GM23338 (cell line): ENCODE data around the gene IL18R1. TPM values are rescaled to one million over a fixed set of nuclear protein-coding genes. Genes with fewer than 3 reads are reported as not detected.

Experiments
- ATAC-seq: fragments of 200-7000 bp; cut with Tn5 transposase; 3 replicates; pipeline ENCODE4 v1.9.1; 2020
- DNase-seq: peaks from one replicate; pipeline ENCODE4 v3.0.0-alpha.2; 2015; ENCODE audit warnings: low spot score
- H2AFZ ChIP-seq: fragments of 200-600 bp; sonication (generic); 2 replicates; pipeline ENCODE4 v1.8.0; 2016; ENCODE audit warnings: antibody characterized with exemption, mild to moderate bottlenecking, moderate library complexity
- H3F3A ChIP-seq: fragments of 200-600 bp; sonication (generic); replicated peaks from 2 replicates; pipeline ENCODE4 v1.8.0; 2017; ENCODE audit warnings: antibody characterized with exemption, mixed run types, low read depth
- H3K27ac ChIP-seq: fragments of 200-600 bp; sonication (generic); 2 replicates; pipeline ENCODE4 v1.6.1; 2016; ENCODE audit warnings: low read depth
- H3K27me3 ChIP-seq: fragments of 200-600 bp; sonication (generic); 2 replicates; pipeline ENCODE4 v1.8.0; 2016; ENCODE audit warnings: mild to moderate bottlenecking, mixed run types, moderate library complexity; ENCODE audit not compliant: insufficient read depth
- H3K36me3 ChIP-seq: fragments of 200-600 bp; sonication (generic); 2 replicates; pipeline ENCODE4 v1.8.0; 2016; ENCODE audit warnings: mild to moderate bottlenecking; ENCODE audit not compliant: insufficient read depth
- H3K4me1 ChIP-seq: fragments of 200-600 bp; sonication (generic); 2 replicates; pipeline ENCODE4 v1.8.0; 2016; ENCODE audit warnings: mild to moderate bottlenecking, moderate library complexity; ENCODE audit not compliant: insufficient read depth
- H3K4me2 ChIP-seq: fragments of 200-600 bp; sonication (generic); 2 replicates; pipeline ENCODE4 v1.7.1; 2017; ENCODE audit warnings: mixed run types
- H3K4me3 ChIP-seq: fragments of 200-600 bp; sonication (generic); 2 replicates; pipeline ENCODE4 v1.6.1; 2016; ENCODE audit warnings: mixed run types
- H3K79me2 ChIP-seq: fragments of 200-600 bp; sonication (generic); replicated peaks from 2 replicates; pipeline ENCODE4 v1.8.0; 2017; ENCODE audit warnings: mild to moderate bottlenecking; ENCODE audit not compliant: insufficient read depth
- H3K9me2 ChIP-seq: fragments of 200-600 bp; sonication (generic); 2 replicates; pipeline ENCODE4 v1.8.0; 2017; ENCODE audit not compliant: insufficient read depth
- H4K20me1 ChIP-seq: fragments of 200-600 bp; sonication (generic); replicated peaks from 2 replicates; pipeline ENCODE4 v1.8.0; 2017; ENCODE audit warnings: mild to moderate bottlenecking; ENCODE audit not compliant: insufficient read depth
- H3K27ac Mint-ChIP-seq: 2 replicates; pipeline ENCODE4 v1.8.0; 2020; ENCODE audit warnings: inconsistent platforms, mild to moderate bottlenecking, moderate library complexity, mixed read lengths
- H3K27me3 Mint-ChIP-seq: 3 replicates; pipeline ENCODE4 v1.8.0; 2022; ENCODE audit warnings: low read depth, mild to moderate bottlenecking, moderate library complexity, mixed read lengths, inconsistent platforms; ENCODE audit not compliant: insufficient read depth, poor library complexity
- H3K36me3 Mint-ChIP-seq: 3 replicates; pipeline ENCODE4 v1.8.0; 2021; ENCODE audit warnings: low read depth, mild to moderate bottlenecking, inconsistent platforms, moderate library complexity, mixed read lengths
- H3K4me1 Mint-ChIP-seq: 3 replicates; pipeline ENCODE4 v1.8.0; 2020; ENCODE audit warnings: mild to moderate bottlenecking, inconsistent platforms, mixed read lengths
- H3K4me3 Mint-ChIP-seq: 3 replicates; pipeline ENCODE4 v1.8.0; 2021; ENCODE audit warnings: moderate library complexity, mild to moderate bottlenecking, inconsistent platforms, mixed read lengths
- H3K9me3 Mint-ChIP-seq: 3 replicates; pipeline ENCODE4 v1.8.0; 2020; ENCODE audit warnings: moderate library complexity, mild to moderate bottlenecking, inconsistent platforms, mixed read lengths
- CREB1 ChIP-seq: fragments of 250-450 bp; sonication (Bioruptor Pico); IDR thresholded peaks from 2 replicates; pipeline ENCODE4 v1.5.0; 2020; ENCODE audit warnings: low read depth, mild to moderate bottlenecking, moderate library complexity
- EZH2 ChIP-seq: fragments of 200-600 bp; sonication (generic); IDR thresholded peaks from one replicate; pipeline ENCODE4 v1.8.0; 2017; ENCODE audit warnings: antibody characterized with exemption, mild to moderate bottlenecking, low read depth; ENCODE audit not compliant: unreplicated experiment
- EZH2phosphoT487 ChIP-seq: fragments of 200-600 bp; sonication (generic); IDR thresholded peaks from one replicate; pipeline ENCODE4 v1.8.1; 2018; ENCODE audit warnings: antibody characterized with exemption; ENCODE audit not compliant: unreplicated experiment
- NANOG ChIP-seq: IDR thresholded peaks from 2 replicates; pipeline ENCODE4 v1.6.1; 2016; ENCODE audit warnings: antibody characterized with exemption, borderline replicate concordance
- POLR2AphosphoS5 ChIP-seq: IDR thresholded peaks from 2 replicates; pipeline ENCODE4 v1.6.1; 2016; ENCODE audit warnings: antibody characterized with exemption, low read depth
- REST ChIP-seq: IDR thresholded peaks from one replicate; pipeline ENCODE4 v1.6.1; 2018; ENCODE audit warnings: antibody characterized with exemption; ENCODE audit not compliant: unreplicated experiment
- STAT1 ChIP-seq: IDR thresholded peaks from one replicate; pipeline ENCODE4 v1.6.1; 2016; ENCODE audit warnings: antibody characterized with exemption; ENCODE audit not compliant: unreplicated experiment
- ZNF114 ChIP-seq: fragments of 250-450 bp; sonication (Bioruptor Pico); IDR thresholded peaks from 2 replicates; pipeline ENCODE4 v1.5.0; 2020; ENCODE audit warnings: mild to moderate bottlenecking, moderate library complexity
- ZNF331 ChIP-seq: fragments of 250-450 bp; sonication (Bioruptor Pico); IDR thresholded peaks from 2 replicates; pipeline ENCODE4 v1.5.0; 2020; ENCODE audit warnings: low read depth, mild to moderate bottlenecking, moderate library complexity
- polyA plus RNA-seq: library from polyadenylated mRNA; unstranded; fragments of >200 nt; fragmentation: Nextera tagmentation; extraction: Ambion mirVana; gene quantifications from 2 replicates; pipeline ENCODE4 v1.2.1, GENCODE V29; 2016
- total RNA-seq: library from RNA; depleted of rRNA; stranded (reverse); fragments of >200 nt; shearing (Covaris generic); gene quantifications from 2 replicates; pipeline ENCODE4 v1.2.3, GENCODE V29; 2014
- TF ChIP-seq, protein P1 (sequence below): IDR thresholded peaks from 2 replicates; pipeline ENCODE4 v1.6.1; 2016; ENCODE audit warnings: antibody characterized with exemption
- TF ChIP-seq, protein P2 (sequence below): fragments of 250-450 bp; sonication (Bioruptor Pico); IDR thresholded peaks from 2 replicates; pipeline ENCODE4 v1.5.0; 2020; ENCODE audit warnings: mild to moderate bottlenecking, moderate library complexity

Gene IL18R1
- total and polyA plus RNA-seq, 2 experiments from 2014 or later: 0.17 to 0.39 TPM

GRCh38 chr2:102331311-102331980 lies 24.1 kb upstream of the IL18R1 start:
- no peaks in the 10 kb centered on the region for H3K4me1 ChIP-seq
- TF ChIP-seq POLR2AphosphoS5: no peak
- no peak for TF ChIP-seq ZNF331 (CRISPR knock-in tag)
- no peaks in the 10 kb centered on the region for H3K27me3 ChIP-seq
- H3K4me3 ChIP-seq: no peak overlapping the region
- Mint-ChIP-seq H3K36me3 (no peaks in the 10 kb centered on the region), H3K27me3 (no peaks in the 10 kb centered on the region), H3K4me1 (no peaks in the 10 kb centered on the region), H3K27ac (no peak overlapping the region), H3K9me3 (peaks cover 12% of the 10 kb centered on the region; the same call in 2 of the 3 replicates), H3K4me3 (no peak overlapping the region)
- no peak overlapping the region for H2AFZ ChIP-seq
- no peaks in the 10 kb centered on the region for H4K20me1 ChIP-seq
- H3K9me2 ChIP-seq: no peaks in the 10 kb centered on the region; the same call in 1 of the 2 replicates
- H3K27ac ChIP-seq: no peak overlapping the region
- DNase-seq (no peak), ATAC-seq (no peak)
- no peaks in the 10 kb centered on the region for H3K36me3 ChIP-seq
- H3F3A ChIP-seq: no peaks in the 10 kb centered on the region
- no peak overlapping the region for H3K4me2 ChIP-seq
- no peaks in the 10 kb centered on the region for H3K79me2 ChIP-seq

DNA sequence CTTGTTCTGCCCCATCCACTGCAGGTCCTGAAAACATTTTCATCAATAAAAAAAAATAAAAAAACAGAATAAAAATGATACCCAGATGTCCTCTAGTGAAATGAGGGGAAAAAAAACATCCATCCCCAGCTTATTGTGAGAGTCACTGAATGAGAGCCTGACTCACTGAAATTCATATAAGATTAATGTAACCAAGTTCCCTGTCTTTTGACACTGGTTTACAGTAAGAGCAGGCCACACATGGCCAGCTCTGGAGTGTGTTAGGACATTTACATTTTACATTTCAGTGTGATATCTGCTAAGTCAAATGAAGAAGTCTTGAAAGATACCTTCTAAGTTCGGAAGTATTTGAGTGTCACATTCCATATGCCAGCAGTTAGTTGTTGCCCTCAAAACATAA lies 21.1 kb upstream of the IL18R1 start:
- Mint-ChIP-seq H3K36me3 (no peaks in the 10 kb centered on the region), H3K9me3 (0 out of 3 replicates have a peak, but pooled peaks cover 5% of the 10 kb centered on the region), H3K27me3 (no peaks in the 10 kb centered on the region), H3K27ac (no peak overlapping the region), H3K4me1 (no peaks in the 10 kb centered on the region), H3K4me3 (no peak overlapping the region)
- Histone ChIP-seq H3K36me3 (no peaks in the 10 kb centered on the region), H2AFZ (no peak overlapping the region), H3K27ac (no peak overlapping the region), H3K9me2 (no peaks in the 10 kb centered on the region; the same call in 1 of the 2 replicates), H3F3A (no peaks in the 10 kb centered on the region), H3K4me1 (no peaks in the 10 kb centered on the region), H3K27me3 (no peaks in the 10 kb centered on the region), H3K79me2 (no peaks in the 10 kb centered on the region), H3K4me2 (no peak overlapping the region), H3K4me3 (no peak overlapping the region), H4K20me1 (no peaks in the 10 kb centered on the region)
- no peak for DNase-seq
- no peak for ATAC-seq
- TF ChIP-seq REST: no peak
- no peak for TF ChIP-seq POLR2AphosphoS5
- TF ChIP-seq, protein P1, sequence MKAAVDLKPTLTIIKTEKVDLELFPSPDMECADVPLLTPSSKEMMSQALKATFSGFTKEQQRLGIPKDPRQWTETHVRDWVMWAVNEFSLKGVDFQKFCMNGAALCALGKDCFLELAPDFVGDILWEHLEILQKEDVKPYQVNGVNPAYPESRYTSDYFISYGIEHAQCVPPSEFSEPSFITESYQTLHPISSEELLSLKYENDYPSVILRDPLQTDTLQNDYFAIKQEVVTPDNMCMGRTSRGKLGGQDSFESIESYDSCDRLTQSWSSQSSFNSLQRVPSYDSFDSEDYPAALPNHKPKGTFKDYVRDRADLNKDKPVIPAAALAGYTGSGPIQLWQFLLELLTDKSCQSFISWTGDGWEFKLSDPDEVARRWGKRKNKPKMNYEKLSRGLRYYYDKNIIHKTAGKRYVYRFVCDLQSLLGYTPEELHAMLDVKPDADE: no peak
- TF ChIP-seq STAT1: no peak
- no peak for TF ChIP-seq EZH2phosphoT487
- TF ChIP-seq NANOG: no peak
- no peak for TF ChIP-seq ZNF114 (CRISPR knock-in tag)
- no peak for TF ChIP-seq EZH2
- TF ChIP-seq, protein P2, sequence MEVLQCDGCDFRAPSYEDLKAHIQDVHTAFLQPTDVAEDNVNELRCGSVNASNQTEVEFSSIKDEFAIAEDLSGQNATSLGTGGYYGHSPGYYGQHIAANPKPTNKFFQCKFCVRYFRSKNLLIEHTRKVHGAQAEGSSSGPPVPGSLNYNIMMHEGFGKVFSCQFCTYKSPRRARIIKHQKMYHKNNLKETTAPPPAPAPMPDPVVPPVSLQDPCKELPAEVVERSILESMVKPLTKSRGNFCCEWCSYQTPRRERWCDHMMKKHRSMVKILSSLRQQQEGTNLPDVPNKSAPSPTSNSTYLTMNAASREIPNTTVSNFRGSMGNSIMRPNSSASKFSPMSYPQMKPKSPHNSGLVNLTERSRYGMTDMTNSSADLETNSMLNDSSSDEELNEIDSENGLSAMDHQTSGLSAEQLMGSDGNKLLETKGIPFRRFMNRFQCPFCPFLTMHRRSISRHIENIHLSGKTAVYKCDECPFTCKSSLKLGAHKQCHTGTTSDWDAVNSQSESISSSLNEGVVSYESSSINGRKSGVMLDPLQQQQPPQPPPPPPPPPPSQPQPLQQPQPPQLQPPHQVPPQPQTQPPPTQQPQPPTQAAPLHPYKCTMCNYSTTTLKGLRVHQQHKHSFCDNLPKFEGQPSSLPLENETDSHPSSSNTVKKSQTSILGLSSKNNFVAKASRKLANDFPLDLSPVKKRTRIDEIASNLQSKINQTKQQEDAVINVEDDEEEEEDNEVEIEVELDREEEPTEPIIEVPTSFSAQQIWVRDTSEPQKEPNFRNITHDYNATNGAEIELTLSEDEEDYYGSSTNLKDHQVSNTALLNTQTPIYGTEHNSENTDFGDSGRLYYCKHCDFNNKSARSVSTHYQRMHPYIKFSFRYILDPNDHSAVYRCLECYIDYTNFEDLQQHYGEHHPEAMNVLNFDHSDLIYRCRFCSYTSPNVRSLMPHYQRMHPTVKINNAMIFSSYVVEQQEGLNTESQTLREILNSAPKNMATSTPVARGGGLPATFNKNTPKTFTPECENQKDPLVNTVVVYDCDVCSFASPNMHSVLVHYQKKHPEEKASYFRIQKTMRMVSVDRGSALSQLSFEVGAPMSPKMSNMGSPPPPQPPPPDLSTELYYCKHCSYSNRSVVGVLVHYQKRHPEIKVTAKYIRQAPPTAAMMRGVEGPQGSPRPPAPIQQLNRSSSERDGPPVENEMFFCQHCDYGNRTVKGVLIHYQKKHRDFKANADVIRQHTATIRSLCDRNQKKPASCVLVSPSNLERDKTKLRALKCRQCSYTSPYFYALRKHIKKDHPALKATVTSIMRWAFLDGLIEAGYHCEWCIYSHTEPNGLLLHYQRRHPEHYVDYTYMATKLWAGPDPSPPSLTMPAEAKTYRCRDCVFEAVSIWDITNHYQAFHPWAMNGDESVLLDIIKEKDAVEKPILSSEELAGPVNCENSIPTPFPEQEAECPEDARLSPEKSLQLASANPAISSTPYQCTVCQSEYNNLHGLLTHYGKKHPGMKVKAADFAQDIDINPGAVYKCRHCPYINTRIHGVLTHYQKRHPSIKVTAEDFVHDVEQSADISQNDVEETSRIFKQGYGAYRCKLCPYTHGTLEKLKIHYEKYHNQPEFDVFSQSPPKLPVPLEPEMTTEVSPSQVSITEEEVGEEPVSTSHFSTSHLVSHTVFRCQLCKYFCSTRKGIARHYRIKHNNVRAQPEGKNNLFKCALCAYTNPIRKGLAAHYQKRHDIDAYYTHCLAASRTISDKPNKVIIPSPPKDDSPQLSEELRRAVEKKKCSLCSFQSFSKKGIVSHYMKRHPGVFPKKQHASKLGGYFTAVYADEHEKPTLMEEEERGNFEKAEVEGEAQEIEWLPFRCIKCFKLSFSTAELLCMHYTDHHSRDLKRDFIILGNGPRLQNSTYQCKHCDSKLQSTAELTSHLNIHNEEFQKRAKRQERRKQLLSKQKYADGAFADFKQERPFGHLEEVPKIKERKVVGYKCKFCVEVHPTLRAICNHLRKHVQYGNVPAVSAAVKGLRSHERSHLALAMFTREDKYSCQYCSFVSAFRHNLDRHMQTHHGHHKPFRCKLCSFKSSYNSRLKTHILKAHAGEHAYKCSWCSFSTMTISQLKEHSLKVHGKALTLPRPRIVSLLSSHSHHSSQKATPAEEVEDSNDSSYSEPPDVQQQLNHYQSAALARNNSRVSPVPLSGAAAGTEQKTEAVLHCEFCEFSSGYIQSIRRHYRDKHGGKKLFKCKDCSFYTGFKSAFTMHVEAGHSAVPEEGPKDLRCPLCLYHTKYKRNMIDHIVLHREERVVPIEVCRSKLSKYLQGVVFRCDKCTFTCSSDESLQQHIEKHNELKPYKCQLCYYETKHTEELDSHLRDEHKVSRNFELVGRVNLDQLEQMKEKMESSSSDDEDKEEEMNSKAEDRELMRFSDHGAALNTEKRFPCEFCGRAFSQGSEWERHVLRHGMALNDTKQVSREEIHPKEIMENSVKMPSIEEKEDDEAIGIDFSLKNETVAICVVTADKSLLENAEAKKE (CRISPR knock-in tag): no peak
- TF ChIP-seq ZNF331 (CRISPR knock-in tag): no peak
- no peak for TF ChIP-seq CREB1 (CRISPR knock-in tag)
